ENCODE results near the gene FCHO1. TPM values are rescaled to one million over a fixed set of nuclear protein-coding genes. Genes with fewer than 3 reads are reported as not detected.

Gene FCHO1
- total RNA-seq, 4 donors from 2014 or later: 0.76 to 3.5 (median 2.6) TPM

DNA sequence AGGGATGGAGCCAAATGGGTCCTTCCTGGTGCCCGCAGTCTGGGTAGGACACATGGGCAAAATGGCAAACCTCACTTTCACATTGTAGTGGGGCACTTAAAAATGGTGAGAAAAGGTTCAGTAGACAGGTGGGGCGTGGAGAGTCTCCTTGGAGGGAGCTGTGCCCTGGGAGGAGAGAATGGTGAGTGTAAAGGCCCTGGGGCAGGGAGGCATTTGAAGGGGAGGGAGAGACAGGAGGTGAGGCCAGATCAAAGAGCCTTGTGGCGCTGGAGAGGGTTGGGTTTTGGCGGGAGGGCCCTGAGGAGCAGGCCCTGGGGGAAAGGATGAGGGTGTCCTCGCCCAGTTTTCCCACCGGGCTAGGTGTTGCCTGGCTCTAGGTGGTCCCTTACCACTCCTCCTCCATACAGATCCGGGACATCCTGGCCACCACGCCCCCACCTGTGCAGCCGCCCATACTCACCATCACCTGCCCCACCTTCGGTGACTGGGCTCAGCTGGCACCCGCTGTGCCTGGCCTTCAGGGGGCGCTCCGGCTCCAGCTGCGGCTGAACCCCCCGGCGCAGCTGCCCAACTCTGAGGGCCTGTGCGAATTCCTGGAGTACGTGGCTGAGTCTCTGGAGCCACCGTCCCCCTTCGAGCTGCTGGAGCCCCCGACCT is 25.7 kb upstream of the FCHO1 start:
- 88 to 91% methylated on average over 7 to 13 of the region's 21 CpGs for WGBS, 2 donors
- Histone ChIP-seq H3K27ac (no peak overlapping the region), H3K36me3 (peaks cover 28 to 79% (median 35%) of the 10 kb centered on the region in 3 donors), H3K9me3 (no peaks in the 10 kb centered on the region), H3K4me3 (no peak overlapping the region), H3K4me1 (peaks cover 15 to 25% (median 18%) of the 10 kb centered on the region in 3 donors), H3K27me3 (no peaks in the 10 kb centered on the region)
- DNase-seq: no peak
- TF ChIP-seq POLR2A (IDR thresholded peaks at IDR 0.05): no peak
- TF ChIP-seq, protein P1, sequence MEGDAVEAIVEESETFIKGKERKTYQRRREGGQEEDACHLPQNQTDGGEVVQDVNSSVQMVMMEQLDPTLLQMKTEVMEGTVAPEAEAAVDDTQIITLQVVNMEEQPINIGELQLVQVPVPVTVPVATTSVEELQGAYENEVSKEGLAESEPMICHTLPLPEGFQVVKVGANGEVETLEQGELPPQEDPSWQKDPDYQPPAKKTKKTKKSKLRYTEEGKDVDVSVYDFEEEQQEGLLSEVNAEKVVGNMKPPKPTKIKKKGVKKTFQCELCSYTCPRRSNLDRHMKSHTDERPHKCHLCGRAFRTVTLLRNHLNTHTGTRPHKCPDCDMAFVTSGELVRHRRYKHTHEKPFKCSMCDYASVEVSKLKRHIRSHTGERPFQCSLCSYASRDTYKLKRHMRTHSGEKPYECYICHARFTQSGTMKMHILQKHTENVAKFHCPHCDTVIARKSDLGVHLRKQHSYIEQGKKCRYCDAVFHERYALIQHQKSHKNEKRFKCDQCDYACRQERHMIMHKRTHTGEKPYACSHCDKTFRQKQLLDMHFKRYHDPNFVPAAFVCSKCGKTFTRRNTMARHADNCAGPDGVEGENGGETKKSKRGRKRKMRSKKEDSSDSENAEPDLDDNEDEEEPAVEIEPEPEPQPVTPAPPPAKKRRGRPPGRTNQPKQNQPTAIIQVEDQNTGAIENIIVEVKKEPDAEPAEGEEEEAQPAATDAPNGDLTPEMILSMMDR (IDR thresholded peaks at IDR 0.05): peak in 1 of 6 experiments; percentile 15
- intact Hi-C loops (cut with DNase I): no loop called here

GRCh38 chr19:17726136-17726741 is 25.0 kb upstream of the FCHO1 start:
- DNase-seq: no peak
- 88 to 95% methylated on average over 5 to 8 of the region's 59 CpGs for WGBS, 2 donors
- H3K27ac ChIP-seq: no peak overlapping the region
- TF ChIP-seq POLR2A (IDR thresholded peaks at IDR 0.05): no peak
- TF ChIP-seq, protein P1 (IDR thresholded peaks at IDR 0.05): no peak
- no peak overlapping the region for H3K4me3 ChIP-seq
- peaks cover 28 to 86% (median 35%) of the 10 kb centered on the region in 3 donors for H3K36me3 ChIP-seq
- peaks cover 10 to 18% (median 11%) of the 10 kb centered on the region in 3 donors for H3K4me1 ChIP-seq
- no peaks in the 10 kb centered on the region for H3K9me3 ChIP-seq
- H3K27me3 ChIP-seq: no peaks in the 10 kb centered on the region
- intact Hi-C loops (cut with DNase I): no loop called here

DNA sequence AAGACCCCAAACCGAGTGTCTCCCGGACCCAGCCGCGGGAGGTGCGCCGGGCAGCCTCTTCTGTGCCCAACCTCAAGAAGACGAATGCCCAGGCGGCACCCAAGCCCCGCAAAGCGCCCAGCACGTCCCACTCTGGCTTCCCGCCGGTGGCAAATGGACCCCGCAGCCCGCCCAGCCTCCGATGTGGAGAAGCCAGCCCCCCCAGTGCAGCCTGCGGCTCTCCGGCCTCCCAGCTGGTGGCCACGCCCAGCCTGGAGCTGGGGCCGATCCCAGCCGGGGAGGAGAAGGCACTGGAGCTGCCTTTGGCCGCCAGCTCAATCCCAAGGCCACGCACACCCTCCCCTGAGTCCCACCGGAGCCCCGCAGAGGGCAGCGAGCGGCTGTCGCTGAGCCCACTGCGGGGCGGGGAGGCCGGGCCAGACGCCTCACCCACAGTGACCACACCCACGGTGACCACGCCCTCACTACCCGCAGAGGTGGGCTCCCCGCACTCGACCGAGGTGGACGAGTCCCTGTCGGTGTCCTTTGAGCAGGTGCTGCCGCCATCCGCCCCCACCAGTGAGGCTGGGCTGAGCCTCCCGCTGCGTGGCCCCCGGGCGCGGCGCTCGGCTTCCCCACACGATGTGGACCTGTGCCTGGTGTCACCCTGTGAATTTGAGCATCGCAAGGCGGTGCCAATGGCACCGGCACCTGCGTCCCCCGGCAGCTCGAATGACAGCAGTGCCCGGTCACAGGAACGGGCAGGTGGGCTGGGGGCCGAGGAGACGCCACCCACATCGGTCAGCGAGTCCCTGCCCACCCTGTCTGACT is 24.1 kb upstream of the FCHO1 start:
- TF ChIP-seq POLR2A (IDR thresholded peaks at IDR 0.05): no peak
- TF ChIP-seq, protein P1 (IDR thresholded peaks at IDR 0.05): no peak
- no peaks in the 10 kb centered on the region for H3K9me3 ChIP-seq
- no peak overlapping the region for H3K4me3 ChIP-seq
- H3K27me3 ChIP-seq: no peaks in the 10 kb centered on the region
- DNase-seq: no peak
- peaks cover 28 to 95% (median 35%) of the 10 kb centered on the region in 3 donors for H3K36me3 ChIP-seq
- intact Hi-C loops (cut with DNase I): no loop called here
- H3K27ac ChIP-seq: no peak overlapping the region
- no CpG with 5 or more reads among the region's 62 CpGs for WGBS, 2 donors
- peaks cover 1 to 11% (median 4%) of the 10 kb centered on the region in 3 donors for H3K4me1 ChIP-seq

DNA sequence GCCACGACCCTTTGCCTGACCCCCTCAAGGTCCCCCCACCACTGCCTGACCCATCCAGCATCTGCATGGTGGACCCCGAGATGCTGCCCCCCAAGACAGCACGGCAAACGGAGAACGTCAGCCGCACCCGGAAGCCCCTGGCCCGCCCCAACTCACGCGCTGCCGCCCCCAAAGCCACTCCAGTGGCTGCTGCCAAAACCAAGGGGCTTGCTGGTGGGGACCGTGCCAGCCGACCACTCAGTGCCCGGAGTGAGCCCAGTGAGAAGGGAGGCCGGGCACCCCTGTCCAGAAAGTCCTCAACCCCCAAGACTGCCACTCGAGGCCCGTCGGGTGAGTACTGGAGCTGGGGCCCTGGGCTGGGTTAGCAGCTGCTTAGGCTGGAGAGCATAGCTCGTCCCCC is 23.4 kb upstream of the FCHO1 start:
- Histone ChIP-seq H3K36me3 (peaks cover 28 to 100% (median 35%) of the 10 kb centered on the region in 3 donors), H3K27ac (no peak overlapping the region), H3K27me3 (no peaks in the 10 kb centered on the region), H3K4me1 (peaks cover 0 to 10% (median 0%) of the 10 kb centered on the region in 3 donors), H3K9me3 (no peaks in the 10 kb centered on the region), H3K4me3 (no peak overlapping the region)
- TF ChIP-seq, protein P1 (IDR thresholded peaks at IDR 0.05): no peak
- no peak for TF ChIP-seq POLR2A (IDR thresholded peaks at IDR 0.05)
- 95 to 97% methylated on average over 4 to 8 of the region's 19 CpGs for WGBS, 2 donors
- intact Hi-C loops (cut with DNase I): no loop called here
- DNase-seq: no peak

DNA sequence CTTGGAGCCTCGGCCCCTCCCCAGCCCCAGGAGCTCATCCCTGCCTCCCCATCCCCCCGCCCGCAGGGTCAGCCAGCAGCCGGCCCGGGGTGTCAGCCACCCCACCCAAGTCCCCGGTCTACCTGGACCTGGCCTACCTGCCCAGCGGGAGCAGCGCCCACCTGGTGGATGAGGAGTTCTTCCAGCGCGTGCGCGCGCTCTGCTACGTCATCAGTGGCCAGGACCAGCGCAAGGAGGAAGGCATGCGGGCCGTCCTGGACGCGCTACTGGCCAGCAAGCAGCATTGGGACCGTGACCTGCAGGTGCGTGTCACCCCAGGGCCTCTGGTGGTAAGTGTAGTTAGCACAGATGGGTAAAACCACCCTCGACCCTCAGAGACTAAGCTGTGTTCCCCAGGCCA is 18.1 kb upstream of the FCHO1 start:
- TF ChIP-seq, protein P1 (IDR thresholded peaks at IDR 0.05): no peak
- TF ChIP-seq POLR2A (IDR thresholded peaks at IDR 0.05): no peak
- peaks cover 19 to 88% (median 21%) of the 10 kb centered on the region in 3 donors for H3K36me3 ChIP-seq
- WGBS, 2 donors: 93% methylated on average over 3 to 7 of the region's 22 CpGs
- no peak overlapping the region for H3K4me3 ChIP-seq
- no peak overlapping the region for H3K27ac ChIP-seq
- no peak for DNase-seq
- peaks cover 0 to 8% (median 0%) of the 10 kb centered on the region in 3 donors for H3K4me1 ChIP-seq
- intact Hi-C loops (cut with DNase I): no loop called here
- no peaks in the 10 kb centered on the region for H3K9me3 ChIP-seq
- H3K27me3 ChIP-seq: no peaks in the 10 kb centered on the region

Data from esophagus squamous epithelium (tissue), 5 donors.